Inflammatory macrophage treated with lipopolysaccharide for 4 hours (primary cell): Measurements from ENCODE around the gene PNRC1.
"Not testable (repeated sequence)": the region's sequence is repeated elsewhere in the genome, so short reads cannot be mapped to it uniquely, and the experiment has no call there.

Experiments used
- DNase-seq: peaks from one replicate; pipeline ENCODE4 v3.0.0-alpha.2; 2020

The PNRC1 gene

DNA sequence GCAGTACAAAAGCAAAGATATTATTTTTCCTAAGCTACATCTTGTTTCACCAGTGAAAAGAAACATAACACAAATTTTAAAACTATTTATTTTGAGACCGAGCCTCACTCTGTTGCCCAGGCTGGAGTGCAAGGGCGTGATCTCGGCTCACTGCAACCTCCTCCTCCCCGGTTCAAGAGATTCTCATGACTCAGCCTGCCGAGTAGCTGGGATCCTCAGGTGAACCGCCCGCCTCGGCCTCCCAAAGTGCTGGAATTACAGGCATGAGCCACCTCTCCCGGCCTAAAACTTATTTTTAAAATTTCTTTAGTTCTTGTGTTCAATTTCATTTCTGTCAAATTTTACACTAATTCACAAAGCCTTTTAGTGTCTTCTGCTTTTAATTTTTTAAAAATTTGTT lies 31.4 kb downstream of the PNRC1 start:
- no peak for DNase-seq

DNA sequence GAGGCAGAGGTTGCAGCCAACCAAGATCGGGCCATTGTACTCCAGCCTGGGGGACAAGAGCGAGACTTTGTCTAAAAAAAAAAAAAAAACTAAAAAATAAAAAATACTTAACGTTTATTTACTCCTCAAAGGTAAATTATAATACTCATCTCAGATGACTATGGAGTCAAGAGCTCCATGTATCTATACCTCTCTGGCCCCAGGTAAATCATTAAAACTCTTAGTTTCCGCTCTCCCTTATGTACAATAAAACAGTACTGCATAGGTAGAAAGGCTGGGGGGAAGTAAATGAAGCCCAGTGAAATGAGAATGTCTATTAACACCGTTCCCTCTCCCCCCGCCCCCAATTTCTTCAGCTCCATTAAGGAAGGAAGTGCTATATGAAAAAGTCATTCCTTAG lies 36.2 kb downstream of the PNRC1 start:
- no peak for DNase-seq

DNA sequence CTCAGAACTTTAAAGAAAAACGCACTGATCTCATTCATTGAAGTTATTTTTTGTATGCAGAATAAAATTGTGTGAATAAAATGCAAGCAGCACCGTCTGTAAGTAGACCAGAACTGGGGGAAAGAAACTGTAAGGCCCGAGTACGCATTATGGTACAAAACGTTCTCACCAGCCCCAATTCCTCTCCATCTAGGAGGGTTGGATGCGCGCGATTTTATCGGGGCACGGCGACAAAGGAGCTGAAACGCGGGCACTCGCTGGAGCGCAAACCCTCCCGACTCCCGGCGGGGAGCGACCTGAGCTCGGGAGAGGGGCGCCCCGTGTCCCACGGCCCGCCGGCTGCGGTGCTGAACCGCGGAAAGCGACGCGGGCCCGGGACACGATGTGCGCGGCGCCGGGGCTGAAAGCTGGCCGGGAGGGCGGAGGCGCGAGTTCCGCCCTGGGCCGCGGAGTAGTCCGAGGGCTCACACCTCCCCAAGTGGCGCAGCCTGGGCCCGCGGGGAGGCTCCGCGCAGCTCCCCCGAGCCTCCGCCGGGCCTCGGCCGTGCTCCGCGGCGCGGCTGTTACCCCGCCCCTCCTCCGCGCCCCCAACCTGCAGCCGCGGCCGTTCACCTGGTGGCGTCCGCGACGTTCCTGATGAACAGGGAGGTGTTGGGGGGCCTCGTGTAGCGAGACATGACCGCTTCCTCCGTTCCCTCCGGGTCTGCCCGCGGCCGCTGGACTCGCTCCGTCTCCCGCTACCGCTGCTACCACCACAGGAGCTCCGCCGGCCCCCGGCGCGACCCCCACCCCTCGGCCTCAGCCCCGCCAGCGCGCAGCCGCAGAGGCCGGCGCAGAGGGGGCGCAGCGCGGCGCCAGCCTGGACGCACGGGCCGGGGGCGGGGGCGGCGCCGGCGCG lies 36.9 kb downstream of the PNRC1 start, which contains the start of gene SRSF12:
Gene SRSF12 (minus strand): TSS at position 861 of the 898 bp plus-strand sequence. CDS start 184 bp downstream, at position 677.
- DNase-seq, result peak; percentile 49

DNA sequence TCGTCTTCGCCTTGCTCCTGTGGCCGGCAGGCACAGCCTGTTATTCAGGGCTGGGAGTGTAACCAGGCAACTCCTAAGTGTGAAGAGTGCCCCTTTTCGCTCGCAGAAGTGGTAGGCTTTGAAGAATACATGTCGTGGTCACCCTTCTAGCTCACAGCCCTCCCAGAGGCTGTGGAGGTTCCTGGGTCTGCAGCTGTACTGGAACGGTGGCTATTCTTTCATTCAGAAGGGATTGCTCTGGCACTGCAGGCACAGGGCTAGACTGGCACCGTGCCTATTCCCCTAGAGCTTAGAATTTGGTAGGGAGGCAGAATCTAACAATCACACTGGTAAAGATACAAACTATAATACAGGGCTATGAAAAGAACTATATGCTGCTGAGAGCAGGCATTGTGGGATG lies 38.4 kb downstream of the PNRC1 start:
- DNase-seq, result no peak

DNA sequence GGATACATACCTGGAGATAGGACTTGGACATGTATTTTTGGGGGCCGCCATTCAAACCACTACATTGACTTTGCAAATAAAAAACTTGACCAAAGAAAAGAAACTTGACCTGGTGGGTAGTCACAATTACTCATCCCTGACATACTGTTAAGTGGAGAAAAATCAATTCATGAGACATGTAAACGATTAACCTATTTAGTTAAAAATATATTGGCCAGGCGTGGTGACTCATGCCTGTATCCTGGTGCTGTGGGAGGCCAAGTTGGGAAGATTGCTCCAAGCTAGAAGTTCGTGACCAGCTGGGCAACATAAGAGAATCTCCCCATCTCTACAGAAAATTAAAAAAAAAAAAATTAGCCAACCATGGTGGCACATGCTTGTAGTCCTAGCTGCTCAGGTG lies 39.8 kb downstream of the PNRC1 start:
- no peak for DNase-seq

DNA sequence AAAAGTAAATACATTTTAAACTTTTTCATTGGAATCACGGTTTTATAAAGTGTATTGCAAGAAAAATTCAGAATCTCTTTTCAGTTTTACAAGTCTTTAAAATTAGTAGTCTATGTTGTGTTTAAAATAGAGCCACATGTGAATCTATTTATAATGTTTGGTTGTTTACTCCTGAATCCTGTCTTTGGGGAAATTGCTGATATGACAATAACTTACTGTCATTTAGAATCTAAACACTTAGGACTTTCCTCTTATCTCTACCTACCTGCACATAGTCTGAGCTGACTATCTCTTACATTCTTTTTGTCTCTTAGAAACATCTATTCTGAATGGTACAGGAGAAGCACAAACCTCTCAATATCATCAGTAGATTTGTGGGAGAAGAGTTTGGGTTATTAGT lies 41.4 kb downstream of the PNRC1 start:
- no peak for DNase-seq

DNA sequence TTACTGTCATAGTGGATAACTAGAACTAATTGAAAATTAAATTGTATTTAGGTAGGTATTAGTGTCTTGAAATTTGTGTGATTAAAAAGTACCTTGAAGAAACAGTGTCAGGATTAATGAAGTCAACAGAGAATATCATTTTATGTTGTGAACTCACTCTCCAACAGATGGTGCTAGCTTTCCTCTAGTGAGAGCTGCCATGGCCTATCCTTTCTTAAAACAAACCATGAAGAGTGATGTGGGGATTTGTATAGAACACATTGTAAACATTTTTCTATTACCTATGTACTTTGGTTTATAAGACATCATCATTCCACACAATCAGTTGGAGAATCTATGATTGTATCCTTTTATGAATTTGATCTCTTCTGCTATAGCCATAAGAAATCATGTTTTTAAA lies 42.1 kb downstream of the PNRC1 start:
- DNase-seq, result peak; percentile 30

DNA sequence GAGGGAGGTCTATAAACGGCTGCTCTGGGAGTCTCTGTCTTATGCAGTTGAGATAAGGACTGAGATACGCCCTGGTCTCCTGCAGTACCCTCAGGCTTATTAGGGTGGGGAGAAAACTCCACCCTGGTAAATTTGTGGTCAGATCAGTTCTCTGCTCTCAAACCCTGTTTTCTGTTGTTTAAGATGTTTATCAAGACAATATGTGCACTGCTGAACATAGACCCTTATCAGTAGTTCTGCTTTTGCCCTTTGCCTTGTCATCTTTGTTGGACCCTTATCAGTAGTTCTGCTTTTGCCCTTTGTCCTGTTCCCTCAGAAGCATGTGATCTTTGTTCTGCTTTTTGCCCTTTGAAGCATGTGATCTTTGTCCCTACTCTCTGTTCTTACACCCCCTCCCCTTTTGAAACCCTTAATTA lies 47.7 kb downstream of the PNRC1 start:
- DNase-seq, result not testable (repeated sequence)

DNA sequence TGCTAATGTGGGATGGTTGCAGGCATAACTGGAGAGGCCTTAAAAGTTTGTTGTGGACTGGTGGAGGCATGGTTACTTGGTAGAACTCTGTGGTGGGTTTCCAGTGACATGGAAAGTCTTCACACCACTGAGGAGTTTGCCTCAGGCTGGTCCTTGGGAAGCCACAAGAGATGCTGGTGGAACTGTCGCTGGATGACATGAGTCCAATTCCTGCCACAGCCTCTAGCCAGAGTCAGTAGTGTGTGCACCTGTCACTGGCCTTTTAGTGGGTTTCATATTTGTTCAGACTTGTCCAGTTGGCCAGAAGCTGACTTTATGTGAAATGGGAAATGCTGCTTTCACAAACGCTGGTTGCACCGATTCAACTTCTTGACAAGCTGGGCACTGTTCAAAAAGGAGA lies 51.0 kb downstream of the PNRC1 start:
- no peak for DNase-seq

DNA sequence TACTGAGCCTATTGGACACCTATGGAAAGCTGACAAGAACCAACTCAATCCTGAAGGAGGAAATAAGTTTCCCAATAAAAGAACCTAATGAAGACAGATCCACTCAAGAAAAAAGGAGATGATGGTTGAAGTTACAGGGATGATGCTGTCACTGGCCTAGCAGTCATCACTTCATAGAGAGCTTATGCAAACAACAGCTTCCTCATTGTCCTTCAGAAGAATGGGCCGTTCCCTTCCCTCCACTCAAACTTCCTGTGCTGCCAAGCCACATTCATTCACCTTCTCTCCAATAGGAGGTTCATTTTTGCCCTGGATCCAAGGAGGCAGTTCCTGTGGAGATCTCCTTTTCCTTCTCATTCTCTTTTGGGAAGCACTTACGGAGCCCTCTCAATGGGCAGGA lies 51.5 kb downstream of the PNRC1 start:
- DNase-seq, result peak; percentile 69

DNA sequence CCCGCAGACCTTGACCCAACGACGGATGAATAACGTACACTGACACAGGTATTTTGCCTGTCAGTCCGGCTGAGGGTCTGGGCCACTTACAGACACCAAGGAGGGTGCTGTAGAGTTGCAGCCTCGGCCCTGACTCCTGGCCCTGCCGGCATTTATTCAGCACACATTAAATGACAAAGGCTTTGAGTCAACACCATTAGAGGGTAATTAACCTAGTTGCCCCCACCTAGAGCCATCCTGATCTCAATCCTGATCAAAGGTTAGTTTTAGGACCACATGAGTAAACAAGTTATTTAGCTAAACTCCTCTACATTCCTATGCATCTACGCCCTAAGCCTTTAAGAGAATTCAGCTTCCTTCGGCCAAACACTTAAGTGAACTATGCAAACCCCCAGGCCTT lies 53.4 kb downstream of the PNRC1 start:
- no peak for DNase-seq

DNA sequence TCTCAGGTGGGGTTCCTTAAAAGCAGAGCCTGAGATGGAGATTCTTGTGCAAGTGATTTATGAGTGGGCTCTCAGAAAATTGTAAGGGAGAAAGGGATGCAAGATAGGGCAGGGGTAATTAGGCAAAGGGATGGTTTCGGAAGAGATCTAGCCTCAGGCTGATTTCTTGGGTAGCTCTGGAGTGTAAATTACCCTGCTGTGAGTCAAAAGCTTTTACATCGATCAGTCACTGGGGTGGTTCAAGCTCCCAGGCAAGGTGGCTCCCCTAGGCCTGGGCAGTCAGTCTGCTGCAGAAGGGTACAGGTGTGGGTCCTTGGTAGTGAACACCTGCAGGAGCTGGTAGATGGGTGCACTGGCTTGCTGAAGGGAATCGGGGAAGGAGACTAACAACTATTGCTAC lies 54.2 kb downstream of the PNRC1 start:
- no peak for DNase-seq
